Measurements from ENCODE around the gene TRO. TPM values are rescaled to one million over a fixed set of nuclear protein-coding genes. Genes with fewer than 3 reads are reported as not detected.

Gene TRO
- total and polyA plus RNA-seq, 2 donors from 2014 or later = 11.6 to 17.0 TPM

DNA sequence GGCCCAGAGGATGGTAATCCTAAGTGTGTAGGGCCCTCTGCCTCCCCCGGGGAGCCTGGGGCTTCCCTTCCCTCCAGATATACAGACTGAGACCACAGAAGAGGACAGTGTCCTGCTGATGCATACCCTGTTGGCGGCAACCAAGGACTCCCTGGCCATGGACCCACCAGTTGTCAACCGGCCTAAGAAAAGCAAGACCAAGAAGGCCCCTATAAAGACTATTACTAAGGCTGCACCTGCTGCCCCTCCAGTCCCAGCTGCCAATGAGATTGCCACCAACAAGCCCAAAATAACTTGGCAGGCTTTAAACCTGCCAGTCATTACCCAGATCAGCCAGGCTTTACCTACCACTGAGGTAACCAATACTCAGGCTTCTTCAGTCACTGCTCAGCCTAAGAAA is 1.9 kb downstream of the TRO start:
- TF ChIP-seq, protein P1, sequence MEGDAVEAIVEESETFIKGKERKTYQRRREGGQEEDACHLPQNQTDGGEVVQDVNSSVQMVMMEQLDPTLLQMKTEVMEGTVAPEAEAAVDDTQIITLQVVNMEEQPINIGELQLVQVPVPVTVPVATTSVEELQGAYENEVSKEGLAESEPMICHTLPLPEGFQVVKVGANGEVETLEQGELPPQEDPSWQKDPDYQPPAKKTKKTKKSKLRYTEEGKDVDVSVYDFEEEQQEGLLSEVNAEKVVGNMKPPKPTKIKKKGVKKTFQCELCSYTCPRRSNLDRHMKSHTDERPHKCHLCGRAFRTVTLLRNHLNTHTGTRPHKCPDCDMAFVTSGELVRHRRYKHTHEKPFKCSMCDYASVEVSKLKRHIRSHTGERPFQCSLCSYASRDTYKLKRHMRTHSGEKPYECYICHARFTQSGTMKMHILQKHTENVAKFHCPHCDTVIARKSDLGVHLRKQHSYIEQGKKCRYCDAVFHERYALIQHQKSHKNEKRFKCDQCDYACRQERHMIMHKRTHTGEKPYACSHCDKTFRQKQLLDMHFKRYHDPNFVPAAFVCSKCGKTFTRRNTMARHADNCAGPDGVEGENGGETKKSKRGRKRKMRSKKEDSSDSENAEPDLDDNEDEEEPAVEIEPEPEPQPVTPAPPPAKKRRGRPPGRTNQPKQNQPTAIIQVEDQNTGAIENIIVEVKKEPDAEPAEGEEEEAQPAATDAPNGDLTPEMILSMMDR (IDR thresholded peaks at IDR 0.05; ENCODE audit: borderline replicate concordance, extremely low read depth, insufficient read depth) = no peak
- no peaks in the 10 kb centered on the region for H3K27me3 ChIP-seq (ENCODE audit: control insufficient read depth, insufficient read depth, low read length)
- no peak for DNase-seq
- H3K9ac ChIP-seq (ENCODE audit: low read length in 3 of 3) = no peak overlapping the region
- H3K27ac ChIP-seq (ENCODE audit: low read depth in 2 of 2, low read length in 2 of 2) = no peak overlapping the region
- no peaks in the 10 kb centered on the region for H3K9me3 ChIP-seq (ENCODE audit: control insufficient read depth in 2 of 3, insufficient read depth in 1 of 3, low read length in 3 of 3)
- no peak for FAIRE-seq
- H3K4me1 ChIP-seq (ENCODE audit: control insufficient read depth in 2 of 3, insufficient read depth in 2 of 3, low read depth in 1 of 3, low read length in 3 of 3) = peaks cover 0 to 4% (median 0%) of the 10 kb centered on the region in 3 donors
- intact Hi-C loops (cut with DNase I) = no loop called here
- no peaks in the 10 kb centered on the region for H3K36me3 ChIP-seq (ENCODE audit: control insufficient read depth in 2 of 3, insufficient read depth in 3 of 3, low read length in 3 of 3)
- H3K4me3 ChIP-seq (ENCODE audit: low read length in 3 of 3) = no peak overlapping the region

DNA sequence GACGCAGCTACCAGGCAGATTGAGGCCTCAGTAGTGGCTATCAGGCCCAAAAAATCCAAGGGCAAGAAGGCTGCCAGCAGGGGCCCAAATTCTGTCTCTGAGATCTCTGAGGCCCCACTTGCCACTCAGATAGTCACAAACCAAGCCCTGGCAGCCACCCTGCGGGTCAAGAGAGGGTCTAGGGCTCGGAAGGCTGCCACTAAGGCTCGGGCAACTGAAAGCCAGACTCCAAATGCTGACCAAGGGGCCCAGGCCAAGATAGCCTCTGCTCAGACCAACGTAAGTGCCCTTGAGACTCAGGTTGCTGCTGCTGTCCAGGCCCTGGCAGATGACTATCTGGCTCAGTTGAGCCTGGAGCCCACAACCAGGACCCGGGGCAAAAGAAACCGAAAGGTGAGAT is 2.8 kb downstream of the TRO start:
- DNase-seq = no peak
- Histone ChIP-seq H3K9ac (ENCODE audit: low read length in 3 of 3) (no peak overlapping the region), H3K27me3 (ENCODE audit: control insufficient read depth, insufficient read depth, low read length) (no peaks in the 10 kb centered on the region), H3K4me1 (ENCODE audit: control insufficient read depth in 2 of 3, insufficient read depth in 2 of 3, low read depth in 1 of 3, low read length in 3 of 3) (peaks cover 0 to 4% (median 0%) of the 10 kb centered on the region in 3 donors), H3K27ac (ENCODE audit: low read depth in 2 of 2, low read length in 2 of 2) (no peak overlapping the region), H3K9me3 (ENCODE audit: control insufficient read depth in 2 of 3, insufficient read depth in 1 of 3, low read length in 3 of 3) (no peaks in the 10 kb centered on the region), H3K36me3 (ENCODE audit: control insufficient read depth in 2 of 3, insufficient read depth in 3 of 3, low read length in 3 of 3) (no peaks in the 10 kb centered on the region), H3K4me3 (ENCODE audit: low read length in 3 of 3) (no peak overlapping the region)
- TF ChIP-seq, protein P1 (IDR thresholded peaks at IDR 0.05; ENCODE audit: borderline replicate concordance, extremely low read depth, insufficient read depth) = no peak
- intact Hi-C loops (cut with DNase I) = no loop called here
- no peak for FAIRE-seq

DNA sequence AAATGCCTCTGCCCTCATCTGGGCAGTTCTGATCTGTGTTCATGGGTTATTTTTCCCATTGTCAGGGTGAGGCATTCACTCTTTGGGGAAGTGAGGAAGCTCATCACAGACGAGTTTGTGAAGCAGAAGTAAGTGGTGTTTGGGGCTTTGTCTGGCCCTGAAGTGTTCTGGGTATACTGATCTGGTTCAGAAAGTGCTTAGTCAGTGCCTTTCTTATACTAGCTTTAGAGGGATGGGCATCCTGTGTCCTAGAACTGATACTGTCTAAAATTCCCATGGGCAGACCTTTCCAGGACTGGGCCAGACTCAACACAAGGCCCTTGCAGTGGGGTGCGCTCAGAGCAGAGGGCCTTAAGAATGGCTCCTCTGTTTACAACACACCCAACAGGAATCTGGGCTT is 6.4 kb downstream of the TRO start:
- TF ChIP-seq, protein P1 (IDR thresholded peaks at IDR 0.05; ENCODE audit: borderline replicate concordance, extremely low read depth, insufficient read depth) = no peak
- H3K27ac ChIP-seq (ENCODE audit: low read depth in 2 of 2, low read length in 2 of 2) = no peak overlapping the region
- no peak overlapping the region for H3K9ac ChIP-seq (ENCODE audit: low read length in 3 of 3)
- FAIRE-seq (no peak), DNase-seq (no peak)
- peaks cover 0 to 3% (median 3%) of the 10 kb centered on the region in 3 donors for H3K36me3 ChIP-seq (ENCODE audit: control insufficient read depth in 2 of 3, insufficient read depth in 3 of 3, low read length in 3 of 3)
- peaks cover 0 to 3% (median 0%) of the 10 kb centered on the region in 3 donors for H3K4me1 ChIP-seq (ENCODE audit: control insufficient read depth in 2 of 3, insufficient read depth in 2 of 3, low read depth in 1 of 3, low read length in 3 of 3)
- H3K9me3 ChIP-seq (ENCODE audit: control insufficient read depth in 2 of 3, insufficient read depth in 1 of 3, low read length in 3 of 3) = no peaks in the 10 kb centered on the region
- H3K27me3 ChIP-seq (ENCODE audit: control insufficient read depth, insufficient read depth, low read length) = no peaks in the 10 kb centered on the region
- intact Hi-C loops (cut with DNase I) = no loop called here
- no peak overlapping the region for H3K4me3 ChIP-seq (ENCODE audit: low read length in 3 of 3)

DNA sequence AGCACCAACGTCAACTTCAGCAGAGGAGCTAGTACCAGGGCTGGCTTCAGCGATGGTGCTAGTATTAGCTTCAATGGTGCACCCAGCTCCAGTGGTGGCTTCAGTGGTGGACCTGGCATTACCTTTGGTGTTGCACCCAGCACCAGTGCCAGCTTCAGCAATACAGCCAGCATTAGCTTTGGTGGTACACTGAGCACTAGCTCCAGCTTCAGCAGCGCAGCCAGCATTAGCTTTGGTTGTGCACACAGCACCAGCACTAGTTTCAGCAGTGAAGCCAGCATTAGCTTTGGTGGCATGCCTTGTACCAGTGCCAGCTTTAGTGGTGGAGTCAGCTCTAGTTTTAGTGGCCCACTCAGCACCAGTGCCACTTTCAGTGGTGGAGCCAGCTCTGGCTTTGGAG is 8.3 kb downstream of the TRO start:
- H3K4me3 ChIP-seq (ENCODE audit: low read length in 3 of 3) = no peak overlapping the region
- H3K27me3 ChIP-seq (ENCODE audit: control insufficient read depth, insufficient read depth, low read length) = no peaks in the 10 kb centered on the region
- FAIRE-seq (no peak), DNase-seq (no peak)
- no peak overlapping the region for H3K9ac ChIP-seq (ENCODE audit: low read length in 3 of 3)
- H3K27ac ChIP-seq (ENCODE audit: low read depth in 2 of 2, low read length in 2 of 2) = no peak overlapping the region
- H3K36me3 ChIP-seq (ENCODE audit: control insufficient read depth in 2 of 3, insufficient read depth in 3 of 3, low read length in 3 of 3) = peaks cover 0 to 3% (median 3%) of the 10 kb centered on the region in 3 donors
- no peaks in the 10 kb centered on the region for H3K4me1 ChIP-seq (ENCODE audit: control insufficient read depth in 2 of 3, insufficient read depth in 2 of 3, low read depth in 1 of 3, low read length in 3 of 3)
- TF ChIP-seq, protein P1 (IDR thresholded peaks at IDR 0.05; ENCODE audit: borderline replicate concordance, extremely low read depth, insufficient read depth) = no peak
- intact Hi-C loops (cut with DNase I) = no loop called here
- no peaks in the 10 kb centered on the region for H3K9me3 ChIP-seq (ENCODE audit: control insufficient read depth in 2 of 3, insufficient read depth in 1 of 3, low read length in 3 of 3)
